GM21526 (cell line): Measurements from ENCODE around the gene MARVELD3.
A peak's percentile ranks its signal among the peaks of the same experiment; 100 is the strongest.
"Not testable (repeated sequence)": the region's sequence is repeated elsewhere in the genome, so short reads cannot be mapped to it uniquely, and the experiment has no call there.

Experiments used
- ATAC-seq: cut with Tn5 transposase; IDR thresholded peaks from one replicate; pipeline ENCODE4 v1.9.1; 2021; ENCODE audit warnings: moderate library complexity; ENCODE audit not compliant: unreplicated experiment, low FRiP score

Gene MARVELD3

GRCh38 chr16:71626018-71626857 lies at the start of gene MARVELD3:
Gene MARVELD3 (plus strand): TSS chr16:71626184. CDS start chr16:71626230, 46 bp downstream.
- no peak for ATAC-seq

- ATAC-seq = no peak
Observed at GRCh38 chr16:71576971-71577370, 49.0 kb upstream of the MARVELD3 start, which contains the start of gene TAT. Gene TAT (minus strand): TSS chr16:71577092. CDS start chr16:71576415, 677 bp downstream.

GRCh38 chr16:71582553-71582848 lies 43.5 kb upstream of the MARVELD3 start:
- not testable (repeated sequence) for ATAC-seq

- no peak for ATAC-seq
Observed at GRCh38 chr16:71584543-71585317, 41.3 kb upstream of the MARVELD3 start.

- ATAC-seq = no peak
Observed at GRCh38 chr16:71585318-71585703, 40.7 kb upstream of the MARVELD3 start.

- ATAC-seq = not testable (repeated sequence)
Observed at GRCh38 chr16:71589334-71589733, 36.6 kb upstream of the MARVELD3 start.

GRCh38 chr16:71590071-71590470 lies 35.9 kb upstream of the MARVELD3 start:
- not testable (repeated sequence) for ATAC-seq

GRCh38 chr16:71590584-71590983 lies 35.4 kb upstream of the MARVELD3 start:
- no peak for ATAC-seq

- no peak for ATAC-seq
Observed at GRCh38 chr16:71591917-71592316, 34.1 kb upstream of the MARVELD3 start.

GRCh38 chr16:71593048-71593999 lies 32.7 kb upstream of the MARVELD3 start:
- no peak for ATAC-seq

GRCh38 chr16:71594000-71594646 lies 31.9 kb upstream of the MARVELD3 start:
- no peak for ATAC-seq

- ATAC-seq = not testable (repeated sequence)
Observed at GRCh38 chr16:71595340-71595826, 30.6 kb upstream of the MARVELD3 start.

- not testable (repeated sequence) for ATAC-seq
Observed at GRCh38 chr16:71598426-71598825, 27.6 kb upstream of the MARVELD3 start.

- ATAC-seq = no peak
Observed at GRCh38 chr16:71600822-71601221, 25.2 kb upstream of the MARVELD3 start.

GRCh38 chr16:71609066-71609465 lies 16.9 kb upstream of the MARVELD3 start:
- no peak for ATAC-seq

GRCh38 chr16:71610447-71610846 lies 15.5 kb upstream of the MARVELD3 start:
- no peak for ATAC-seq

GRCh38 chr16:71610936-71611871 lies 14.8 kb upstream of the MARVELD3 start:
- ATAC-seq = peak; percentile 51

- not testable (repeated sequence) for ATAC-seq
Observed at GRCh38 chr16:71614956-71615355, 11.0 kb upstream of the MARVELD3 start.

- ATAC-seq = no peak
Observed at GRCh38 chr16:71618429-71618828, 7.6 kb upstream of the MARVELD3 start.
